BLaER1 treated with 17β-estradiol and CSF1 and Interleukin-3, amounts not matched to agents 10 nM and 100 nM (cell line): ENCODE data around the gene S100A12.

ENCODE experiments used
- H3K27ac ChIP-seq, 11 experiments: shearing (Covaris generic); formaldehyde crosslinking; 2 replicates each; pipeline ENCODE4 v1.8.1; 2022
- H3K27me3 ChIP-seq, 11 experiments: shearing (Covaris generic); formaldehyde crosslinking; 2 replicates each; pipeline ENCODE4 v1.8.1; 2022
- H3K36me3 ChIP-seq, 11 experiments: shearing (Covaris generic); formaldehyde crosslinking; 2 replicates each; pipeline ENCODE4 v1.8.1; 2022
- H3K4me1 ChIP-seq, 10 experiments: shearing (Covaris generic); formaldehyde crosslinking; 2 replicates each; pipeline ENCODE4 v1.8.1; 2022
- H3K4me2 ChIP-seq, 11 experiments: shearing (Covaris generic); formaldehyde crosslinking; 2 replicates each; pipeline ENCODE4 v1.8.1; 2022
- H3K4me3 ChIP-seq, 10 experiments: shearing (Covaris generic); formaldehyde crosslinking; 2 replicates each; pipeline ENCODE4 v1.8.1; 2022
- H3K9ac ChIP-seq, 11 experiments: shearing (Covaris generic); formaldehyde crosslinking; 2 replicates each; pipeline ENCODE4 v1.8.1; 2022
- H3K9me3 ChIP-seq, 11 experiments: shearing (Covaris generic); formaldehyde crosslinking; replicated peaks in 1 of 11; 2 replicates each; pipeline ENCODE4 v1.8.1; 2022
- H4K20me1 ChIP-seq, 11 experiments: shearing (Covaris generic); formaldehyde crosslinking; 2 replicates each; pipeline ENCODE4 v1.8.1; 2022
- Cebpa-rat ChIP-seq, 11 experiments: shearing (Covaris generic); IDR thresholded peaks; 2 replicates each; pipeline ENCODE4 v1.8.1; 2022

S100A12 gene

GRCh38 chr1:153380711-153381110 is 5.3 kb upstream of the S100A12 start:
- Histone ChIP-seq H3K27ac (peak overlapping the region in 4 of 11 experiments; percentile 16 to 95 (median 92); a peak in 6 of 22 replicates), H3K4me3 (no peak overlapping the region), H4K20me1 (no peaks in the 10 kb centered on the region), H3K9me3 (peaks cover 25 to 42% (median 32%) of the 10 kb centered on the region in 11 experiments), H3K4me1 (peaks cover 1 to 77% (median 51%) of the 10 kb centered on the region in 10 experiments; a peak in 19 of 20 replicates), H3K9ac (no peak overlapping the region), H3K4me2 (no peak overlapping the region), H3K27me3 (no peaks in the 10 kb centered on the region), H3K36me3 (peaks cover 0 to 13% (median 0%) of the 10 kb centered on the region in 11 experiments; a peak in 1 of 22 replicates)
- TF ChIP-seq Cebpa-rat (IDR thresholded peaks at IDR 0.05) = no peak

- H3K9me3 ChIP-seq = peaks cover 25 to 42% (median 32%) of the 10 kb centered on the region in 11 experiments
- peaks cover 0 to 13% (median 0%) of the 10 kb centered on the region in 11 experiments; a peak in 1 of 22 replicates for H3K36me3 ChIP-seq
- H3K4me1 ChIP-seq = peaks cover 0 to 77% (median 51%) of the 10 kb centered on the region in 10 experiments; a peak in 13 of 20 replicates
- H3K9ac ChIP-seq = 0 out of 22 replicates have a peak overlapping the region, but pooled peaks of 1 of the 11 experiments have one; percentile 11
- no peak overlapping the region for H3K4me3 ChIP-seq
- H3K4me2 ChIP-seq = peak overlapping the region in 4 of 11 experiments; percentile 76 to 88 (median 88); a peak in 8 of 22 replicates
- no peaks in the 10 kb centered on the region for H3K27me3 ChIP-seq
- no peak for TF ChIP-seq Cebpa-rat (IDR thresholded peaks at IDR 0.05)
- H4K20me1 ChIP-seq = no peaks in the 10 kb centered on the region
- H3K27ac ChIP-seq = peak overlapping the region in 5 of 11 experiments; percentile 86 to 95 (median 90); a peak in 10 of 22 replicates
These were observed 4.2 kb upstream of the S100A12 start for GRCh38 chr1:153379591-153379990.

- Histone ChIP-seq H3K36me3 (peaks cover 0 to 6% (median 0%) of the 10 kb centered on the region in 11 experiments; a peak in 1 of 22 replicates), H3K4me3 (peak overlapping the region in 2 of 10 experiments; percentile 43 to 50; a peak in 4 of 20 replicates), H3K9me3 (peaks cover 0 to 8% (median 0%) of the 10 kb centered on the region in 11 experiments; a peak in 1 of 22 replicates), H3K4me1 (peaks cover 0 to 99% (median 60%) of the 10 kb centered on the region in 10 experiments; a peak in 13 of 20 replicates), H4K20me1 (no peaks in the 10 kb centered on the region), H3K27ac (peak overlapping the region in 9 of 11 experiments; percentile 44 to 95 (median 86); a peak in 16 of 22 replicates), H3K27me3 (no peaks in the 10 kb centered on the region), H3K4me2 (peak overlapping the region in 7 of 11 experiments; percentile 36 to 88 (median 79); a peak in 13 of 22 replicates), H3K9ac (peak overlapping the region in 5 of 11 experiments; percentile 72 to 82 (median 75); a peak in 9 of 22 replicates)
- TF ChIP-seq Cebpa-rat (IDR thresholded peaks at IDR 0.05) = no peak
These were observed 1.4 kb downstream of the S100A12 start for GRCh38 chr1:153374071-153374470.

GRCh38 chr1:153372571-153372970 is 2.9 kb downstream of the S100A12 start:
- Histone ChIP-seq H3K27me3 (no peaks in the 10 kb centered on the region), H3K27ac (peak overlapping the region in 4 of 11 experiments; percentile 40 to 95 (median 64); a peak in 6 of 22 replicates), H3K36me3 (peaks cover 0 to 6% (median 0%) of the 10 kb centered on the region in 11 experiments; a peak in 1 of 22 replicates), H3K4me3 (no peak overlapping the region), H3K4me1 (peaks cover 0 to 99% (median 61%) of the 10 kb centered on the region in 10 experiments; a peak in 13 of 20 replicates), H4K20me1 (no peaks in the 10 kb centered on the region), H3K9me3 (peaks cover 0 to 8% (median 0%) of the 10 kb centered on the region in 11 experiments; a peak in 1 of 22 replicates), H3K9ac (0 out of 22 replicates have a peak overlapping the region, but pooled peaks of 1 of the 11 experiments have one; percentile 3), H3K4me2 (peak overlapping the region in 4 of 11 experiments; percentile 28 to 48 (median 32); a peak in 6 of 22 replicates)
- no peak for TF ChIP-seq Cebpa-rat (IDR thresholded peaks at IDR 0.05)

GRCh38 chr1:153371231-153371630 is 4.2 kb downstream of the S100A12 start:
- H3K4me1 ChIP-seq = peaks cover 0 to 99% (median 54%) of the 10 kb centered on the region in 10 experiments; a peak in 13 of 20 replicates
- no peak for TF ChIP-seq Cebpa-rat (IDR thresholded peaks at IDR 0.05)
- H3K4me3 ChIP-seq = no peak overlapping the region
- no peaks in the 10 kb centered on the region for H3K27me3 ChIP-seq
- peak overlapping the region in 6 of 11 experiments; percentile 6 to 95 (median 42); a peak in 9 of 22 replicates for H3K27ac ChIP-seq
- H3K4me2 ChIP-seq = peak overlapping the region in 4 of 11 experiments; percentile 9 to 70 (median 56); a peak in 7 of 22 replicates
- H3K9me3 ChIP-seq = peaks cover 0 to 8% (median 0%) of the 10 kb centered on the region in 11 experiments; a peak in 1 of 22 replicates
- no peaks in the 10 kb centered on the region for H4K20me1 ChIP-seq
- H3K36me3 ChIP-seq = peaks cover 0 to 6% (median 0%) of the 10 kb centered on the region in 11 experiments; a peak in 1 of 22 replicates
- no peak overlapping the region for H3K9ac ChIP-seq

GRCh38 chr1:153370146-153370545 is 5.3 kb downstream of the S100A12 start:
- Histone ChIP-seq H3K27ac (peak overlapping the region in 5 of 11 experiments; percentile 18 to 95 (median 66); a peak in 7 of 22 replicates), H3K4me3 (no peak overlapping the region), H4K20me1 (no peaks in the 10 kb centered on the region), H3K9ac (no peak overlapping the region), H3K4me1 (peaks cover 0 to 99% (median 49%) of the 10 kb centered on the region in 10 experiments; a peak in 13 of 20 replicates), H3K27me3 (no peaks in the 10 kb centered on the region), H3K36me3 (peaks cover 0 to 6% (median 0%) of the 10 kb centered on the region in 11 experiments; a peak in 1 of 22 replicates), H3K9me3 (peaks cover 0 to 8% (median 0%) of the 10 kb centered on the region in 11 experiments; a peak in 1 of 22 replicates), H3K4me2 (peak overlapping the region in 4 of 11 experiments; percentile 62 to 70 (median 67); a peak in 7 of 22 replicates)
- TF ChIP-seq Cebpa-rat (IDR thresholded peaks at IDR 0.05) = no peak

- H3K36me3 ChIP-seq = peaks cover 0 to 4% (median 0%) of the 10 kb centered on the region in 11 experiments; a peak in 1 of 22 replicates
- H3K9ac ChIP-seq = peak overlapping the region in 2 of 11 experiments; percentile 12 to 20; a peak in 2 of 22 replicates
- no peaks in the 10 kb centered on the region for H3K27me3 ChIP-seq
- no peaks in the 10 kb centered on the region for H4K20me1 ChIP-seq
- H3K4me2 ChIP-seq = peak overlapping the region in 6 of 11 experiments; percentile 42 to 72 (median 67); a peak in 12 of 22 replicates
- H3K4me3 ChIP-seq = no peak overlapping the region
- peaks cover 0 to 8% (median 0%) of the 10 kb centered on the region in 11 experiments; a peak in 1 of 22 replicates for H3K9me3 ChIP-seq
- H3K4me1 ChIP-seq = peaks cover 0 to 99% (median 41%) of the 10 kb centered on the region in 10 experiments; a peak in 12 of 20 replicates
- peak in 3 of 11 experiments; percentile 32 to 66 (median 62); a peak in 2 of 22 replicates for TF ChIP-seq Cebpa-rat (IDR thresholded peaks at IDR 0.05)
- peak overlapping the region in 5 of 11 experiments; percentile 21 to 95 (median 66); a peak in 9 of 22 replicates for H3K27ac ChIP-seq
These were observed 6.9 kb downstream of the S100A12 start for GRCh38 chr1:153368495-153368894.

- peak overlapping the region in 6 of 11 experiments; percentile 42 to 98 (median 77); a peak in 10 of 22 replicates for H3K4me2 ChIP-seq
- no peaks in the 10 kb centered on the region for H3K27me3 ChIP-seq
- no peaks in the 10 kb centered on the region for H3K36me3 ChIP-seq
- no peak overlapping the region for H3K4me3 ChIP-seq
- no peaks in the 10 kb centered on the region for H4K20me1 ChIP-seq
- no peak for TF ChIP-seq Cebpa-rat (IDR thresholded peaks at IDR 0.05)
- H3K9ac ChIP-seq = peak overlapping the region in 2 of 11 experiments; percentile 20 to 28; a peak in 2 of 22 replicates
- peaks cover 0 to 8% (median 0%) of the 10 kb centered on the region in 11 experiments; a peak in 1 of 22 replicates for H3K9me3 ChIP-seq
- peaks cover 0 to 100% (median 45%) of the 10 kb centered on the region in 10 experiments; a peak in 12 of 20 replicates for H3K4me1 ChIP-seq
- H3K27ac ChIP-seq = peak overlapping the region in 5 of 11 experiments; percentile 25 to 98 (median 94); a peak in 9 of 22 replicates
These were observed 8.3 kb downstream of the S100A12 start for GRCh38 chr1:153367090-153367489.
